Keratinocyte (primary cell): Measurements from ENCODE around the gene ZNF74. TPM values are rescaled to one million over a fixed set of nuclear protein-coding genes. Genes with fewer than 3 reads are reported as not detected.

Source experiments
- DNase-seq: peaks from one replicate; pipeline ENCODE4 v3.0.0-alpha.2; 2011; ENCODE audit warnings: low read depth, missing footprints, low spot score
- FAIRE-seq: peaks from 2 replicates; lab custom pipeline; 2011; peaks lifted over from hg19 to GRCh38; lab: Jason Lieb, UNC
- H2AFZ ChIP-seq: 2 replicates; pipeline ENCODE4 v1.6.0; 2012; ENCODE audit warnings: low read length, control low read depth, inconsistent platforms; ENCODE audit not compliant: control insufficient read depth
- H3K27ac ChIP-seq: 2 replicates; pipeline ENCODE4 v1.5.1; 2011; ENCODE audit warnings: low read length; ENCODE audit not compliant: control insufficient read depth, insufficient read depth
- H3K27me3 ChIP-seq: 3 replicates; pipeline ENCODE4 v1.6.0; 2011; ENCODE audit warnings: low read length; ENCODE audit not compliant: control insufficient read depth, insufficient read depth; ENCODE audit errors: extremely low read depth
- H3K36me3 ChIP-seq, 2 experiments: 2 replicates in 1 of 2; 3 replicates in 1 of 2; pipeline ENCODE4 v1.5.1; 2011; ENCODE audit warnings: low read length in 2 of 2, mild to moderate bottlenecking in 1 of 2; ENCODE audit not compliant: control insufficient read depth in 2 of 2, insufficient read depth in 2 of 2; ENCODE audit errors: extremely low read depth in 1 of 2
- H3K4me1 ChIP-seq: 3 replicates; pipeline ENCODE4 v1.5.1; 2011; ENCODE audit warnings: low read length; ENCODE audit not compliant: control insufficient read depth, insufficient read depth; ENCODE audit errors: extremely low read depth
- H3K4me2 ChIP-seq: 3 replicates; pipeline ENCODE4 v1.6.0; 2011; ENCODE audit warnings: low read depth, low read length; ENCODE audit not compliant: control insufficient read depth, insufficient read depth; ENCODE audit errors: extremely low read depth
- H3K4me3 ChIP-seq, 3 experiments: fragments of 200-600 bp in 1 of 3; sonication (generic) in 1 of 3; 2 replicates in 2 of 3; 3 replicates in 1 of 3; pipeline ENCODE4 v1.5.1; 2011 to 2016; ENCODE audit warnings: low read length in 3 of 3, mild to moderate bottlenecking in 3 of 3, control low read depth in 2 of 3, inconsistent platforms in 1 of 3, low read depth in 1 of 3, mixed read lengths in 1 of 3, mixed run types in 1 of 3, moderate library complexity in 1 of 3; ENCODE audit not compliant: control insufficient read depth in 2 of 3, insufficient read depth in 2 of 3; ENCODE audit errors: extremely low read depth in 1 of 3
- H3K79me2 ChIP-seq: 2 replicates; pipeline ENCODE4 v1.6.0; 2012; ENCODE audit warnings: low read length; ENCODE audit not compliant: control insufficient read depth, insufficient read depth
- H3K9ac ChIP-seq: 3 replicates; pipeline ENCODE4 v1.6.0; 2011; ENCODE audit warnings: low read length; ENCODE audit not compliant: control insufficient read depth, insufficient read depth; ENCODE audit errors: extremely low read depth
- H3K9me1 ChIP-seq: 3 replicates; pipeline ENCODE4 v1.6.0; 2011; ENCODE audit warnings: low read length; ENCODE audit not compliant: control insufficient read depth, insufficient read depth; ENCODE audit errors: extremely low read depth
- H3K9me3 ChIP-seq: 2 replicates; pipeline ENCODE4 v1.5.1; 2012; ENCODE audit warnings: low read depth, low read length; ENCODE audit not compliant: control insufficient read depth
- H4K20me1 ChIP-seq: 3 replicates; pipeline ENCODE4 v1.6.0; 2011; ENCODE audit warnings: low read length; ENCODE audit not compliant: control insufficient read depth, insufficient read depth; ENCODE audit errors: extremely low read depth
- CTCF ChIP-seq, 3 experiments: IDR thresholded peaks in 1 of 3; conservative IDR thresholded peaks in 1 of 3; optimal IDR thresholded peaks in 1 of 3; 2 replicates in 2 of 3; 3 replicates in 1 of 3; pipeline versions ENCODE3 to v1.5.1; 2011; ENCODE audit warnings: low read length in 3 of 3, mild to moderate bottlenecking in 3 of 3, moderate library complexity in 2 of 3, control low read depth in 1 of 3, inconsistent platforms in 1 of 3; ENCODE audit not compliant: insufficient read depth in 2 of 3; ENCODE audit errors: extremely low read depth in 1 of 3
- EZH2 ChIP-seq: IDR thresholded peaks from one replicate; pipeline ENCODE4 v1.6.1; 2012; ENCODE audit warnings: inconsistent platforms, mild to moderate bottlenecking, low read length, moderate library complexity
- dilution Hi-C: fragments of 300-500 bp; cut with MboI; formaldehyde crosslinking; loops from one replicate; pipeline ENCODE4 v1.7.0; 2020; ENCODE audit warnings: low sequenced_read_pairs; ENCODE audit not compliant: extremely low pct_ligation_motif_present
- polyA plus RNA-seq, 5 experiments: library from polyadenylated mRNA; depleted of rRNA in 3 of 5; stranded (reverse) in 3 of 5; stranded (forward) in 1 of 5; unstranded in 1 of 5; fragments of >200 nt; gene quantifications; 1 replicate in 1 of 5; 2 replicates in 3 of 5; 3 replicates in 1 of 5; pipeline versions ENCODE4 v1.2.1 to v1.2.3, GENCODE V29; 2011 to 2012; ENCODE audit warnings: missing spikeins in 2 of 5, low read depth in 1 of 5, low replicate concordance in 1 of 5

Gene ZNF74
- polyA plus RNA-seq, 1 donor (not counting 4 experiments of a cell fraction or from before 2014, with no cell fraction given): 5.2 TPM

GRCh38 chr22:20438678-20439492 is 44.9 kb downstream of the ZNF74 start:
- Histone ChIP-seq H2AFZ (no peak overlapping the region), H3K27me3 (peaks cover 51% of the 10 kb centered on the region), H3K79me2 (no peaks in the 10 kb centered on the region), H3K4me1 (peaks cover 9% of the 10 kb centered on the region), H3K36me3 (peaks cover 0 to 4% of the 10 kb centered on the region in 2 experiments), H3K4me3 (no peak overlapping the region), H3K4me2 (no peak overlapping the region), H3K27ac (no peak overlapping the region), H4K20me1 (peaks cover 4% of the 10 kb centered on the region), H3K9me3 (no peaks in the 10 kb centered on the region), H3K9me1 (no peaks in the 10 kb centered on the region), H3K9ac (no peak overlapping the region)
- FAIRE-seq (no peak), DNase-seq (no peak)
- TF ChIP-seq CTCF (optimal IDR thresholded peaks at IDR 0.05 in 1 of 3, IDR thresholded peaks at IDR 0.05 in 1 of 3, conservative IDR thresholded peaks at IDR 0.05 in 1 of 3; ENCODE audit: extremely low read depth in 1 of 3, insufficient read depth in 2 of 3, low read length in 3 of 3) (no peak), EZH2 (no peak)
- dilution Hi-C loops: no loop called here

GRCh38 chr22:20439556-20439927 is 45.6 kb downstream of the ZNF74 start:
- Histone ChIP-seq H3K9me3 (no peaks in the 10 kb centered on the region), H2AFZ (no peak overlapping the region), H3K9ac (no peak overlapping the region), H4K20me1 (peaks cover 4% of the 10 kb centered on the region), H3K27me3 (peaks cover 47% of the 10 kb centered on the region), H3K4me1 (peaks cover 9% of the 10 kb centered on the region), H3K9me1 (no peaks in the 10 kb centered on the region), H3K27ac (no peak overlapping the region), H3K79me2 (no peaks in the 10 kb centered on the region), H3K4me3 (no peak overlapping the region), H3K36me3 (peaks cover 0 to 4% of the 10 kb centered on the region in 2 experiments), H3K4me2 (no peak overlapping the region)
- DNase-seq (no peak), FAIRE-seq (no peak)
- dilution Hi-C loops: no loop called here
- TF ChIP-seq EZH2: no peak
